ENCODE results near the gene PDCD1. TPM values are rescaled to one million over a fixed set of nuclear protein-coding genes. Genes with fewer than 3 reads are reported as not detected.

The PDCD1 gene
- total and polyA plus RNA-seq, 12 donors, result 1.3 to 14.2 (median 3.2) TPM

DNA sequence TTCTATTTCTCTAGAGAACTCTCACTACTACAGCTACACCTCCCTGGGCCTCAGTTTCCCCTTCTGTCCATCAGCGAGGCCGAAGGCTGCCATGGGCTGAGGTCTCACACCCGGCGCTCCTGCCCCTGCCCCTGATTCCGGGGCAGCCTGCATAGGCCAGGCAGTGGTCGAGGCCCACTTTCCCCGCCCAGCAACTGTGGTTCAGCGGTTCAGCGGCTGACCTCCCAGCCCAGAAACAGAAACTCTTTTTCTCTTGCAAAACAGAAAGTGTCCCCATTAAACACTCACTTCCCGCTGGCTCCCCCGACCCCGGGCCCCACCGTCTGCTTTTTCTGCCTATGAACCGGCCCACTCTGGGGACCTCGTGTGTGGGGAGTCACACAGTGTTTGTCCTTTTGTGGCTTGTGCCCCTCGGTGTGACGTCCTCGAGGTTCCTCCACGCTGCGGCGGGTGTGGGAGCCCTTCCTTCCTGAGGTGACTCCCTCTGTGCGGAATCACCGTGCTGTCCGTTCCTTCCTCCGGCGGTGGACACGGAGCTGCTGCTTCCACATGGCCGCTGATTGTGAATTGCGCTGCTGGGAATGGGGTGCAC is 16.0 kb downstream of the PDCD1 start:
- Histone ChIP-seq H3K4me3 (peak overlapping the region in 6 of 10 donors; percentile 4 to 46 (median 36)), H3K4me1 (peaks cover 4 to 34% (median 23%) of the 10 kb centered on the region in 9 donors), H3K27ac (peak overlapping the region in 9 of 10 donors; percentile 38 to 88 (median 74)), H3K9me3 (no peaks in the 10 kb centered on the region), H3K27me3 (peaks cover 0 to 6% (median 0%) of the 10 kb centered on the region in 7 donors), H3K36me3 (no peaks in the 10 kb centered on the region)
- WGBS, 2 donors, result 56 to 64% methylated on average over 29 of the region's 29 CpGs
- ATAC-seq, result peak; percentile 21 to 90 (median 44)
- intact Hi-C loops (cut with DNase I), result no loop called here
- TF ChIP-seq, protein P1, sequence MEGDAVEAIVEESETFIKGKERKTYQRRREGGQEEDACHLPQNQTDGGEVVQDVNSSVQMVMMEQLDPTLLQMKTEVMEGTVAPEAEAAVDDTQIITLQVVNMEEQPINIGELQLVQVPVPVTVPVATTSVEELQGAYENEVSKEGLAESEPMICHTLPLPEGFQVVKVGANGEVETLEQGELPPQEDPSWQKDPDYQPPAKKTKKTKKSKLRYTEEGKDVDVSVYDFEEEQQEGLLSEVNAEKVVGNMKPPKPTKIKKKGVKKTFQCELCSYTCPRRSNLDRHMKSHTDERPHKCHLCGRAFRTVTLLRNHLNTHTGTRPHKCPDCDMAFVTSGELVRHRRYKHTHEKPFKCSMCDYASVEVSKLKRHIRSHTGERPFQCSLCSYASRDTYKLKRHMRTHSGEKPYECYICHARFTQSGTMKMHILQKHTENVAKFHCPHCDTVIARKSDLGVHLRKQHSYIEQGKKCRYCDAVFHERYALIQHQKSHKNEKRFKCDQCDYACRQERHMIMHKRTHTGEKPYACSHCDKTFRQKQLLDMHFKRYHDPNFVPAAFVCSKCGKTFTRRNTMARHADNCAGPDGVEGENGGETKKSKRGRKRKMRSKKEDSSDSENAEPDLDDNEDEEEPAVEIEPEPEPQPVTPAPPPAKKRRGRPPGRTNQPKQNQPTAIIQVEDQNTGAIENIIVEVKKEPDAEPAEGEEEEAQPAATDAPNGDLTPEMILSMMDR (IDR thresholded peaks at IDR 0.05), result no peak
- DNase-seq, result peak; percentile 49 to 60

DNA sequence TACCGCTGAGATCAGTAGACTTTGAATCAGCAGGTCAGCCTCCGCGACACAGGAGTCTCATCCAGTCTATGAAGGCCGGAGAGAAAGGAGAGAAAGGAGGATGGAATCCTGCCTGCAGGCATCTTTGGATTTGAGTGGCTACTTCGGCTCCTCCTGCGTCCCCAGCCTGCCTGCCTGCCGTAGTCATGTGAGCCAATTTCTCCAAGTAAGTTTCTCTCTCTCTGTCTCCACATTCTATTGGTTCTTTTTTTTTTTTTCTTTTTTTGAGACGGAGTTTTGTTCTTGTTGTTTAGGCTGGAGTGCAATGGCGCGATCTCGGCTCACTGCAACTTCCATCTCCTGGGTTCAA is 16.7 kb downstream of the PDCD1 start:
- Histone ChIP-seq H3K9me3 (no peaks in the 10 kb centered on the region), H3K4me3 (no peak overlapping the region), H3K27me3 (peaks cover 0 to 6% (median 0%) of the 10 kb centered on the region in 7 donors), H3K36me3 (no peaks in the 10 kb centered on the region), H3K27ac (peak overlapping the region in 7 of 10 donors; percentile 3 to 88 (median 74)), H3K4me1 (peaks cover 4 to 34% (median 23%) of the 10 kb centered on the region in 9 donors)
- WGBS, 2 donors, result 84 to 87% methylated on average over 11 of the region's 11 CpGs
- intact Hi-C loops (cut with DNase I), result no loop called here
- no peak for DNase-seq
- ATAC-seq, result no peak
- TF ChIP-seq, protein P1 (IDR thresholded peaks at IDR 0.05), result no peak

DNA sequence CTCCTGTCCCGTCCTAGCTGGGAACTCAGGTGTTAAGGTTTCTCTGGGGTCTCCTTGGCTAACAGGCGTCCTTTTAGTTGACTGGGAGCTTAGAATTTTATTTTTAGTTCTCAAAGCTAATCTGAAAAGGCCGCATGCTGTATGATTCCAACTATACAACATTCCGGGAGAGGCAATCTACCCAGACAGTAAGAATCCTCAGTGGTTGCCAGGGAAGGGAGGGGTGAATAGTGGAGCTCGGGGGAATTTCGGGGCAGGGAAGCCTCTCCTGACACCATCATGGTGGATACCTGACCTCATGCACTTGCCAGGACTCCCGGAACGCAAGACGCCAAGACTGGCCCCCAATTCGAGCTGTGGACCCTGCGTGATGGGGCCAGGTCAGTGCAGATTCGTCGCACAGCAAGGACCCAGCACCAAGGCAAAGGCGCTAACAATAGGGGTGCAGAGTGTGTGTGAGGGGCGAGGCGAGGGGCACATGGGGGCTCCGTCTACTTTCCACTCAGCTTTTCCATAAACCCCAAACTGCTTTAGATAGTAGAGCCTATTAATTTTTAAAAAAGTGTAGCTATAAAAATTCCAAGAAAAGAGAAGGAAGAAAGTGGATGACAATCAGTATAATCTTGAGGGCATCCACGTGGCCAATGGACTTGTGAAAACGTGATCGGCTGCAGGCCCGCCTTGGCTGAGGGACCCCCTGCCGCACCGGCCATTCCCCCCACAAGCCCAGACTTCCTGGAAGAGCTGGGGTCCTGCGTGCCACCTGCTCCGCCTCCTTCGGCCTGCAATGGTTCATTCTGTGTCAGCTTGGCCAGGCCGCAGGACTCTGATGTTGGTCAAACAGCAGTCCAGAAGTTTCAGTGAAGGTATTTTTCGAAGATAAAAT is 17.3 kb downstream of the PDCD1 start:
- peaks cover 4 to 34% (median 23%) of the 10 kb centered on the region in 9 donors for H3K4me1 ChIP-seq
- peak overlapping the region in 8 of 10 donors; percentile 31 to 88 (median 74) for H3K27ac ChIP-seq
- WGBS, 2 donors, result 72 to 73% methylated on average over 28 of the region's 28 CpGs
- no peaks in the 10 kb centered on the region for H3K9me3 ChIP-seq
- H3K27me3 ChIP-seq, result peaks cover 0 to 4% (median 0%) of the 10 kb centered on the region in 7 donors
- DNase-seq, result peak in 1 of 2 donors; percentile 57
- H3K36me3 ChIP-seq, result no peaks in the 10 kb centered on the region
- TF ChIP-seq, protein P1 (IDR thresholded peaks at IDR 0.05), result no peak
- ATAC-seq, result peak in 5 of 8 donors; percentile 29 to 76 (median 48)
- intact Hi-C loops (cut with DNase I), result no loop called here
- H3K4me3 ChIP-seq, result no peak overlapping the region

DNA sequence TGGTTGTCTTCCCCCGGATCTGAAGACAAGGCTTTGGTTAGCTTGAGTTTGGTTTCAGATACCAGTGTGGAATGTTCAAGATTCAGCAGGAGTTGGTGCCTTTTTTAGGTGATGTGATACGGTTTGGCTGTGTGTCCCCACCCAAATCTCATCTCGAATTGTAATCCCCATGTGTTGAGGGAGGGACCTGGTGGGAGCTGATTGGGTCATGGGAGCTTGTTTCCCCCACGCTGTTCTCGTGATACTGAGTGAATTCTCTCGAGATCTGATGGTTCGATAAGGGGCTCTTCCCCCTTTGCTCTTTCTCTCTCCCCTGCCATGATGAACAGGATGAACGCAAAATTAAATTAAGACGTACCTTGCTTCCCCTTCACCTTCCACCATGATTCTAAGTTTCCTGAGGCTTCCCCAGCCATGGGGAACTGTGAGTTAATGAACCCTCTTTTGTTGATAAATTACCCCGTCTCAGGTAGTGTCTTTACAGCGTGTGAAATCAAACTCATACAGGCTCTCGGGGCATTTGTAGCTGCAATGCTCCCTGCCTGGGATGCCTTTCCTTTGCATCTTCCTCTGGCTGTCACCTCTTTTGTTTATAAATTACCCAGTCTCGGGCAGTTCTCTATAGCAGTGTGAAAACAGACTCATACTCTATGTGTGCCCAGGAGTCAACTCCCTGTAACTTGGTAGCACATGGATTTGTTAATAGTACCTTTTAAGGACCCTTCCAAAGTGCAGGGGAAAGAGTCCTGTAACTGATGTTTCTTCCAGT is 21.3 kb downstream of the PDCD1 start:
- no peaks in the 10 kb centered on the region for H3K36me3 ChIP-seq
- 51 to 59% methylated on average over 13 of the region's 13 CpGs for WGBS, 2 donors
- H3K9me3 ChIP-seq, result no peaks in the 10 kb centered on the region
- TF ChIP-seq, protein P1 (IDR thresholded peaks at IDR 0.05), result no peak
- intact Hi-C loops (cut with DNase I), result no loop called here
- ATAC-seq (no peak), DNase-seq (no peak)
- H3K27me3 ChIP-seq, result peaks cover 0 to 4% (median 0%) of the 10 kb centered on the region in 7 donors
- H3K4me1 ChIP-seq, result peaks cover 0 to 5% (median 2%) of the 10 kb centered on the region in 9 donors
- no peak overlapping the region for H3K27ac ChIP-seq
- no peak overlapping the region for H3K4me3 ChIP-seq
